HPDE6-E6E7 (cell line): Measurements from ENCODE around the gene ORC6.
"Not testable (repeated sequence)": the region's sequence is repeated elsewhere in the genome, so short reads cannot be mapped to it uniquely, and the experiment has no call there.

Experiments
- DNase-seq: peaks from one replicate; pipeline ENCODE4 v3.0.0; 2011; ENCODE audit warnings: missing footprints; ENCODE audit errors: extremely low spot score

ORC6 gene, protein sequence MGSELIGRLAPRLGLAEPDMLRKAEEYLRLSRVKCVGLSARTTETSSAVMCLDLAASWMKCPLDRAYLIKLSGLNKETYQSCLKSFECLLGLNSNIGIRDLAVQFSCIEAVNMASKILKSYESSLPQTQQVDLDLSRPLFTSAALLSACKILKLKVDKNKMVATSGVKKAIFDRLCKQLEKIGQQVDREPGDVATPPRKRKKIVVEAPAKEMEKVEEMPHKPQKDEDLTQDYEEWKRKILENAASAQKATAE

DNA sequence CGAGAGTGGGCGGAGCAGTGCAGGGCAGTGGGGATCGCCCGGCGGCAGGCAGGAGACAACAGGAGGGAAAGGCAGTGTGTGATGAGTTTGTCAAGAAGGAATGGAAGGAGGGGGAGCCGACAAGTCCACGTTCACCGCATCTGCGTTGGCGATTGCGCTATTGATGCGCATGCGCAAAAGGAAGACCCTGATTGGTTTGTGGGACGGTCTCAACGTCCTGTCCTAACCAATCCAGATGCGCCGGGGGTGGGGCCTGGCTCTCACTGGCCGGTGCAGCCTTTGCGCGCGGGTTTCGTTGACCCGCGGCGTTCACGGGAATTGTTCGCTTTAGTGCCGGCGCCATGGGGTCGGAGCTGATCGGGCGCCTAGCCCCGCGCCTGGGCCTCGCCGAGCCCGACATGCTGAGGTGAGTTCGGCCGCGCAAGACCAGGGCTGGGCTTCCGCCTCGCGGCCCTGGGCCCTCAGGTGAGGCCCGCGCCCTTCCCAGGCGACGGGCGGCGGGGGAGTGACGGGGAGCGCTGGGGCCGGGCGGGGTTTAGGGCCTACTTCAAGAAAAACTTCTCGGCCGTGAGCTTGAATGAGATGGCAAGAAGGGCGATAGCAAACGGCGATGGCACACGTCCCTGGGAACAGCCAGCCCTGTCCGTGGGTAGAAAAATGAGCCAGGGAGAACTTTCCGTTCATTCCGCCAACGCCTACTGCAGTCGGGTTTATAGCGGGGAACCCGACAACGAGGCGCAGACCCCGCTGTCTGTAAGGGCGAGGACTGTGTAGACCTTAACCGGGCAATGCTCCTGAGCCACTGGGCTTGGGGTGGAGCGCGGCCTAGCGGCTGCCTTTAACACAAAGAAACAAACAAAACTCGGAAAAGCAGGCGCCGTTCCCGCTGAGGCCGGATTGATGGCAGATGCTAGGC lies at the start of gene ORC6:
Gene ORC6, plus strand, starts transcription at position 295 of the 916 bp plus-strand sequence. Its CDS starts 47 bp downstream, at position 342.
- DNase-seq: peak; percentile 96

DNA sequence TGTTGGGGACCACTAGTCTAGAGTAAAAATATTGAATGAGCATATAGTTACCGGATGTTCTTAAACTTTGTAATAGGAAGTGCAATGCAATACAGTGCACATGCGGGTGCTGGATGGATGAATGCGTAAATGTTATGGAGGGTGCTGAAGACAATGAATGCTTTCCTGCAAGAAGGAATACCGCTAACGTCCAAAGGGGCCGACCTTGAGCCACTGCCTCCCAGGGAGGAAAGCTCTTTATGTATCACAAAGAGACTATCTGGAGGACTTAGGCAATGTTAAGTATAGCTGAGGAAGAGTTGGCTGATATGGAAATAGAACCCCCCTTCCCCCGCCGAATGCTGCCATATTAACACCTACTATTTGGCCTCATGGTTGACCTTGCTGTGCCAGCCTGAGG lies 40.8 kb upstream of the ORC6 start:
- DNase-seq: no peak

DNA sequence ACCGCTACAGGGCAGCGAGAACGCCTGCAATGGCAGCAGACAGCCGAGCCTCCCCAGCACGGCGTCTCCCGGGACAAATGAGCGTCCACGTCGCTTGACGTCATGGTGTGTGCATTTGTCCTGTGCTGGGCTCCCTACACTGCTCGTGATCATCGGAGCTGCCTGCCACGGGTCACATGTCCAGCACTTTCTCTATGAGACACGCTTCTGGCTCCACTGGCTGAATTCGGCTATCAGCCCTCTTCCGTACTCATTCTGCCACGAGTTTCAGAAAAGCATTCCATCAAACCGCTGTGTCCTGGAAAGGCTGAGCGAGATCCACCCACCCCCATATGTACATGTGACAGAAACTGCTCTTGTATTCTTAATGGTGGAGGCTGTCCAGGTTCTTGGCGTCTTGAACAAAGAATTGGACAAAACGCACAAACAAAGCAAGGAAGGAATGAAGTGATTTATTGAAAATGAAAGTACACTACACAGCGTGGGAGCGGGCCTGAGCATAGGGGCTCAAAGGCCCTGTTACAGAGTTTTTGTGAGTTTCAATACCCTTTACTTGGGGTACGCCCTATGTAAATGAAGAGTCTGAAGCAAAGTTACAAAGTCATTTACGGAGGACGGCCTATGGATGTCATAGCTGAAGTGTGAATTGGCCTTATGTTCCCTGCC lies 39.7 kb upstream of the ORC6 start:
- no peak for DNase-seq

DNA sequence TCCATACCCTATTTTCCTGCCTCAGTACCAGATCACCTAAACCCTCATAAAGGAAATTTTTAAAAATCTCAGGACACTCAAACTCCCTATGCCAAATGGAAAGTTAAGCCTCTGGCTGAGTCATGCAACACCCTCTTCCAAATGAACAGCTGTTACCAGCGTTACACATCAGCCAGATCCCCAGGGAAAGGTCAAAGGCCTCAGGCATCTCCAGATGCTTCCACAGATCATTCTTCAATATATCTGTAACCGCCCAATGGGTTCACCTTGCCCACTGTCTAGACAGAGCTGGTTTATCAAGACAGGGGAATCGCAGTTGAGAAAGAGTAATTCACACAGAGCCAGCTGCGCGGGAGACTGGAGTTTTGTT lies 39.2 kb upstream of the ORC6 start:
- no peak for DNase-seq

DNA sequence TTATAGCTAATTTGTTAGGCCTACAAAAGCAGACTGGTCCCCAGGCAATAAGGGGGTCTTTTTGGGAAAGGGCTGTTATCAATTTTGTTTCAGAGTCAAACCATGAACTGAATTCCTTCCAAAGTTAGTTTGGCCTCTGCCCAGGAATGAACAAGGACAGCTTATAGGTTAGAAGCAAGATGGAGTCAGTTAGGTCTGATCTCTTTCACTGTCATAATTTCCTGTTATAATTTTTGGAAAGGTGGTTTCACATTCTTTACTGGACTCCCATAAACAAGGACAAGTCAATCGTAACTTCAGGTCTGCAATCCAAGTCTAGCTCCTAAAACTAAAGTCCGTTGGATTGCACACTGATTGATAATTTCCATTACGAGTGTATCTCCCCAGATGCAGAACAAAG lies 38.2 kb upstream of the ORC6 start:
- DNase-seq: no peak

DNA sequence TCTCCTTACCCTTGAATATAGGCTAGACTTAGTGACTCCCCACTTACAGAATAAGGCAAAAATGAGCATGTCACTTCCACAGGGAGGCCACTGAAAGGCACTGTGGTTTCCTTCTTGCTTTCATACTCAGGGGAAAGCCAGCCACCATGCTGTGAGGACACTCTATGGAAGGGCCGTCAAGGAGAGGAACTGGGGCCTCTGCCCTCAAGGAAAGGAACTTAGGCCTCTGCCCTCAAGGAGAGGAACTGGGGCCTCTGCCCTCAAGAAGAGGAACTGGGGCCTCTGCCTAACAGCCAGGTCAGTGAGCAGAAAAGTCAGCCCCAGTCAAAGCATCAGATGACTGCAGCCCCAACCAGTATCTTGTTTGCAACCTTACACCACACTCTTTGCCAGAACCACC lies 30.5 kb upstream of the ORC6 start:
- no peak for DNase-seq

DNA sequence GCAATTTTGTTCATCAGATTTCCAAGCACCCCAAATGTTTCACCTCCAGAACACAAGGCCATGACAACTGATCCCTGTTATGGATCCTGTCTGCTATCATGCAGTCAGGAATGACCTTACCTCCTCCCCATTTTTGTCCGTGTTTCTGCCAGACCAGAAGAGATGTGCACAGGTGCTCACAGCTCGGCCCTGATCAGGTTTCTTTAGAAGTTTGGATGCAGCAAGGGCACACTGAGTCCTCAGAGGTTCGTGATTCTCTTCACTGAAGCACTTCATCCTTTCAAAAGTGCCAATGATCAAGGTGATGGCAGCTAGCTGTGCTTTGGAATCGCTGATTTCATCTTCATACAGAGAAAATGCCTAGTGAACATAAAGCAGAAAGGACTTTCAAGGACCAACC lies 27.3 kb upstream of the ORC6 start:
- no peak for DNase-seq

DNA sequence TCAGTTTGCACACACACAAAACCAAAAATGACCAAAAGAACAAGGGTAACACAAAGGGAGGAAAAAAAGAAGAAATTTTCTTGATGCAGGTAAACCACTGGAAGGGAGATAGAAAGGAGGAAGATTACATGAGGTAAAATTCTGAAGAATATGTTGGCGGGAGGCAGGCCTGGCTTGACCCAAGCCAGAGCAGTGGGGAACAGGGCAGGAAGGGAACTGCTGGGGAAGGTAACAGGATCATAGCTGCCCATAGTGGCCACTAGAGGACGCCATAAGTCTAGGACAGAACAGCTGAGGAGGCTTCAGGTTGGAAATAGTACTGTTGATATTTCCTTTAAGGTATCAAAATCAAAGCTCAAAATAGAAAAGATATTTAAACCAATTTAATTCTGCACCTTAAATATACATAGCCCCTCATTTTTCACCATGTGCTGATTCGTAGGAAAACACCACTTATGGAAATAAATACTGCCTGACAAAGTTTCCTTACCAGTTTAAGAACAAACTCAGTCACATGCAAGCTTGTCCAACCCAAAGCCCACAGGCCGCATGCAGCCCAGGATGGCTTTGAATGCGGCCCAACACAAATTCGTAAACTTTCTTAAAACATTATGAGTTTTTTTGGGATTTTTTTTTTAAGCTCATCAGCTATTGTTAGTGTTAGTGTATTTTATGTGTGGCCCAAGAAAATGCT lies 16.0 kb upstream of the ORC6 start:
- peak; percentile 58 for DNase-seq

DNA sequence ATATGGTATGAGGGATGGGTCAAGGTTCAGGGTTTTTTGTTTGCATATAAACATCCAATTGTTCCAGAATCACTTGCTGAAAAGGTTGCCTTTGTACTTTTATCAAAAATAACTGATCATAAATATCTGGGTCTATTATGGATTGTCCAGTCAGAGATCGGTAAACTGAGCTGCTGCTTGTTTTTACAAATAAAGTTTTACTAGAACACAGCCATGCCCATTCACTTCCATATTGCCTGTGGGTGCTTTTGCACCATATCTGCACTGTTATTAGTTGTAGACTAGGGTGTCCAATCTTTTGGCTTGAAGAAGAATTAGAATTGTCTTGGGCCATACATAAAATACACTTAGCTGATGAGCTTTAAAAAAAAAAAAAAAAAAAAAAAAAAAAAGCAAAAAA lies 11.5 kb upstream of the ORC6 start:
- not testable (repeated sequence) for DNase-seq

DNA sequence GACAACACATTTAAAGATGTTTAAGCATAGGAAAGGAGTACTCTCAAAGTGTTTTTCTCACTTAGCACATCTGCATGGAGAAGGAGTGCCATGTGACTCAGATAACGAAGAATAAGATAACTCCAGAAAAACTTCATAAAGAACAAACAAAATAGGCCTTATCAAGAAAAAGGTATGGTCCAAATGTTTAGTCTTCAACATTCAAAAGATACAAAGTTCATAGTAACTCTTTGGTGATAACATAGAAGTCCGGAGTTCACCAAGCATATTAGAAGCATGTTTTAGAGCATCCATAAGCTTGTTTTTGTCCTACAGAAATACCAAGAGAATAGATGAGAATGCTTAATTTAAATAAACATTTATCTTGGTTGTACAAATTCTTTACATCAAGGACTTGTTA lies 7.6 kb upstream of the ORC6 start:
- not testable (repeated sequence) for DNase-seq

DNA sequence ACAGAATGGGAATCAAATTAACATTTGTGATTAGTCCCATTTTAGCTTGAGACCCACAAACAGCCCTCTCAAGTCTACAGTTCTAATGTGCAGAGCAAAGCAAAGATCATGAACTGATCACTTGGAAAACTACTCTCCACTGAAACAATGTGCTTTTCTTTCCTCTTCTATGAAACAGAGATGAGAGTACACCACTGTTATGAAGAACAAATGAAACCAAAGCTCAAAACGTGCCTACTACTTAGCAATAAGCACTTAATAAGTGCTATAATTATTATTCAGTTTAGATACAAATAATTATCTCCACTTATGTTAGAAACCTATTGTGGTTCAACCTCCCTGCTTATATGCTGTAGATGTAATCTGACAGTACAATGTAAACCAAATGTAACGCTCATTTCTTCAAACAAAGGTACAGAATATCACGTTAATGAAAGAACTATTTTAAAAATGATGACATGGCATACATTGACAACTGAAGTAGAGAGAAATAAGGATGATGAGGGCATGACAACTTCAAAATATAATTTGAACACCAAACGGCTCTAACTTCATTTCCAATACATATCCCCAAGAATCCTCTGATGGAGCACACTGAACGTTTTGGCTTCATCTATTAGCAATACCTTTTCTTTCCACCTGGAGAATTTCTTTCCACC lies 2.5 kb upstream of the ORC6 start:
- DNase-seq: no peak

DNA sequence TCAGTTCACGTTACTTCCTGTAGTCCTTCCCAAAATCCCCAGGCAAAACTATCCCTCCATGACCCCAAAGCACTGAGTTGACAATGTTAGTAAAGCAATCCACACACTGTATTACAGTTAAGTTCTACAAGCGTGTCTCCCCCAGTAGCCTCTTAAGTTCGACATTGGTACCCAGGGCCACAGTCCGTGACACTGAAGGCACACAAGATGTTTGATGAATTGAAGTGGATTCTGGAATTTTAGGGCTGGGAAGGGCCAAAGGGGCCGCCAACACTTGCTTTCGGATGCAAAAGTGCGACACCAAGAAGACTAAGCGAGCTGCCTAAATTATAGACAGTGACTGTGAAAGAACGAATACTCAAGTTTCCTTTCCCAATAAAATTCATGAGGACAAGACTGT lies 2.0 kb upstream of the ORC6 start:
- no peak for DNase-seq

DNA sequence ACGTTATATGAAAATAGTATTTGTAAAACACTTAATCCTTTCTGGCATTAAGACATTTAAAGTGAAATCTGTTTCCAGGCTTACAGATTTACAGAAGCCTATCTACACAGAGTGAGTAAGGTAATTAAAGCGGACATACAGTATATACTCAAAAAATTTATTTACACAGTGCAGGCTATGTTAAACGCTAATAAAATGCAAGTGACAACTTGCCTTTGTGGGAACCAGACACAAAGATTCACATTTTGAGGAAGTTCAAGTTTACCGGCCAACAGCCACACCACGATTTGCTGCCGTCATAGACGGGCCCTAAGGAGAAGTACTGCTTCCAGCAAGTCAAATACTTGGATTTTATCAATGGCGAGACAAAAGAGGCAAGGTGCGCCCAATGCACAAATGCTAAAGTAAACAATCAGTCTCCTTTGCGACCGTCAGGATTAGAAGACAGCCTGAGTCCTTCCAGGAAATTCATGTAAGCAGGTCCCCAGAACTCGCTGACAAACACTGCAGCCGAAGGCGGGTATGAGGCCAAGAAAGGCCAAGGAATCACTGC lies 1.3 kb upstream of the ORC6 start:
- no peak for DNase-seq

DNA sequence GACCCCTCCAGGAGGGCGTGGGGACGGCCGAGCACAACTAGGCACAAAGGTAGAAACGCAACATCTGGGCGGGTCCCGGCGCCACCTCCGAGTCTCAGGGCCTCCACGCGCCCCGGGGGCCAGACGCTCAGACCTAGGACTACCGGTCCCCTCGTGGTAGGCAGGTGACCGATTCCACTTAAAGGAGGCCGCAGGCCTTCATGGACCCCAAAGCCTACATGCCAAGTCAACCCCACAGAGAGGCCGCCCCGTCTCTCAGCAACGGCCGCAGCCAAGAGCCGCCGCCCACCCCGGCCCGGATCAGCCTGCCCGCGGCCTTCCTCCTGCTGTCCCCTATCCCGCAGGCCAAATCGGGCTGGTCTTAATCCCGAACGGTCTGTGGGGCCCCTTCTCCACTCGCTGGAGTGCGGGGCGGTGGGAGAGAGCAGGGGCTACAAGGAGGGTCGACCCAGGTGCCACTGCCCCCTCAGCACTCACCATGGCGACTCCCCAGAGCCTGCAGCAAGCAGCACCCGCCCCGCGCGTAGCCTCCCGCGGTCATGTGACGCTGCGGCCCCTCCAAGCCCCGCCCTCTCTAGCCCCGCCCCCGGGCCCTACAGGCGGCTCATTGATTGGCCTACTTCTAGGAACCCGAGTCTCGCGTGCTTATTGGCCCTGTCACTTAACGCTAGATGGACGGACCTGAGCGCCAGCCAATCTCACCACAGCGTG lies 650 bp upstream of the ORC6 start, which contains the start of gene VPS35:
Gene VPS35, minus strand, starts transcription at position 525 of the 711 bp plus-strand sequence. Its CDS starts 45 bp downstream, at position 480.
- DNase-seq: peak; percentile 97

DNA sequence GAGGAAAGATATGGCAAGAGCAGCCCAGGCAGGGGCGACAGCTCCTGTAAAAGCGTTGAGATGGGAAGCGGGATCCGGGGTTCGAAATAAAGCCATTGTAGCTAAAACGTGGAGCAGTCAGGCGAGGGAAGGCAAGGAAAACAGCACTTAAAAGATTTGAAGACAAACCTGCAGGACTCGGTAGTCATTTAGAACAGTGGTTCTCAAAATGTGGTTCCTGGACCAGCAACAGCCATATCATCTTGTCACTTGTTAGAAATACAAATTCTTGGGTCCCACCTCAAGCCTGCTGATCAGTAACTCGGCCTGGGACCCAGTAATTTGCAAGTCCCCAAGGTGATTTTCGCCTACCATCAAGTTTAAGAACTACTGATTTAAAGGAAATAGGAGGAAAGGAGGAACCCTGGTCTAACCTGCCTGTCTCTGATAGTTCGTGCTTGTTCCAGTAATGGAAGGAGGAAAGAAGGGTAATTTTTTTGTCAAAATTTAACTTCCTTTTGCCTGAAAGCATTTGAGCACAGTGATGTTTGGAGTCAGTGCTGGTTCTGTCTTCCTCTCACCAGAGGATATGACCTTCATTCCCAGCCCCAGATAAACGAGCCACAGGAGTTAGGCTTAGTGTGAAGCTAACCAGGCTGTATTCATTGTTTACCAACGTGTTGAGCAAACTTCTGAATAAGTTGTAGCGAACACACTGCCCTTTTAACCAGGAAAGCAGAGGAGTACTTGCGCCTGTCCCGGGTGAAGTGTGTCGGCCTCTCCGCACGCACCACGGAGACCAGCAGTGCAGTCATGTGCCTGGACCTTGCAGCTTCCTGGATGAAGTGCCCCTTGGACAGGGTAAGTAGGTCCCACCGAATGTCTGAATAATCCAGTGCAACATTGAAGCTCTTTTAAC lies 1.1 kb downstream of the ORC6 start:
- DNase-seq: no peak

DNA sequence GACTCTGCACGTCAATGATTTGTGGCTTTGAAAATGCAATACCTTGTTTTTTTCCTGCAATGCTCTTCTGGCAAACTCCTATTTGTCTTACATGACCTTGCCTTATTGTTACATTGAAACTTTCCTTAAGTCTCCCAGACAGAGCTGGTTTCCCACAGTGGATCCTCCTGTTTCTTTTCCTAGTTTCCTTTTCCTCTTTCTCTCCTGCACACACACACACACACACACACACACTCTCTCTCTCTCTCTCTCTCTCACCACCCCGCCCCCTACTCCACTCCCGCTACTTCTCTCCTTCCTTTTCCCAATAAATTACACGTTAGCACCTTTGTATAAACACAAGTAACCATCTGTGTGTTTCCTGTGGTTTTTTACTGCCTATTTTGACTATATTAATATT lies 2.3 kb downstream of the ORC6 start:
- no peak for DNase-seq

DNA sequence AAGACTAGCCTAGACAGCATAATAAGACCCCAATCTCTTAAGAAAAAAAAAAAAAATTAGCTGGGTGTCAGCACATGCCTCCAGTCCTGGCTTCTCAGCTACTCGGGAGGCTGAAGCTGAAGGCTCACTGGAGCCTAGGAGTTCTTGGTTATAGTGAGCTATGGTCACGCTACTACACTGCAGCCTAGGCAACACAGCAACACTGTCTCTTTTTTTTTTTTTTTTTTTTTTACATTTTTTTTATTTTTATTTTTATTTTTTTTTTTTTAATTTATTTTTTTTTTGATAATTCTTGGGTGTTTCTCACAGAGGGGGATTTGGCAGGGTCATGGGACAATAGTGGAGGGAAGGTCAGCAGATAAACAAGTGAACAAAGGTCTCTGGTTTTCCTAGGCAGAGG lies 4.1 kb downstream of the ORC6 start:
- DNase-seq: no peak

DNA sequence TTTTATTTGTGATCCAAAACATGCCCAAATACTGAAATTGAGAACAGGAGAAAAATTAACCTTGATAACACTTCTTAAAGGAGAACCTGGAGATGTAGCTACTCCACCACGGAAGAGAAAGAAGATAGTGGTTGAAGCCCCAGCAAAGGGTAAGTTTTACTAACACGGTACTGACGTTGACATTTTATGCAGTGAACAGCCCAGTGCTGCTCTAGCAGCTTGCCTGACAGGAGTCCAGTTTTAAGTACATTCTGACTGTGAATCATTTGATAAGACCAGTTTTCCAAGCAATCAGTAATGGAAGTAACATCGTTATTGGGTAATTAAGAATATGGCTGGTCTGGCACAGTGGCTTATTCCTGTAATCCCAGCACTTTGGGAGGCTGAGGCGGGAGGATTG lies 6.5 kb downstream of the ORC6 start:
- no peak for DNase-seq

DNA sequence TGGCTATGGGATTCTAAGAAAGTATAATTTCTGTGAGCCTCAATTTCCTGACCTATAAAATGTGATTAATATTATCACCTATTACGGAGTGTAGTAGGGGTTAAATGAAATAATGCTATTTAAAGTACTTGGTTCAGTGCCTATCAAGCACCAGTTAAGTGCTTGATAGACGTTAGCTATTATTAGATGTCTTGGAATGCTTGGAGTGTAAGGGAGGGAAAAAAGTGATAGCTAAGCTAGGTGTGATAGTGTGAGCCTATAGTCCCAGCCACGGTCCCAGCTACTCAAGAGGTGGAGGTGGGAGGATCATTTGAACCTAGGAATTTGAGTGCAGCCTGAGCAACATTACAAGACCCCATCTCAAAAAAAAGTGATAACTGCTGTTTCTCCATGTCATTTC lies 7.5 kb downstream of the ORC6 start:
- no peak for DNase-seq
